GM21528 (cell line): ENCODE results near the gene IQCE.

ENCODE experiments used
- ATAC-seq: cut with Tn5 transposase; IDR thresholded peaks from one replicate; pipeline ENCODE4 v1.9.1; 2021; ENCODE audit warnings: mild to moderate bottlenecking, moderate library complexity; ENCODE audit not compliant: unreplicated experiment, low FRiP score

Gene IQCE

DNA sequence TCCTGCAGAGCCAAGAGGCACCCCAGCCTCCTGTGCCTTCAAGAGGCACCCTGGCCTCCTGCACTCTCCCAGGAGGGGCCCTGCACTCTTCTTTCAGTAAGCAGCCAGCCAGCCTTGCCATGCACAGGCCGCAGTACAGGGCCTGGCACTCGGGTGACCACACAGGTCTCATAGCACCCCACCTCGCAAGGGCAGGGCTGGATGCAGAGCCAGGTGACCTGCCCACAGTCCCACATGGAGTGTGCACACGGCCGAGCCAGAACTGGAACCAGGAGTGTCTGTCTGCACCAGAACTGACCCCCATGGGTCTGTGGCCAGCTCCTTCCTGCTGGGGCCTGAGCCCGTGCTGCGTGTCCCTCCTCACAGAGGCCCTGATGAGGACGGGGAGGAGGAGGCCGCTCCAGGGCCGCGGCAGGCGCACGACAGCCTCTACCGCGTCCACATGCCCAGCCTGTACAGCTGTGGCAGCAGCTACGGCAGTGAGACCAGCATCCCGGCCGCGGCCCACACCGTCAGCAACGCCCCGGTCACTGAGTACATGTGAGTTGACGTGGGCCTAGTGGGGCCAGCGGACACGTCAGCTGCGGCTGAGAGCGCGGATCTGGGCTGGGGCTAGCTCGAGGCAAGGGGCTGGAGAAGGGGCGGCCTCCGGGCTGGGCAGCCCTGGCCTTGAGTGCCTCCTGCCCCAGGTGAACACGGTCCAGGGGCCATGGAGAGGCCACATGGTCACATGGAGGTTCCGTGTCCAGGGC lies 99.3 kb downstream of the IQCE start:
- no peak for ATAC-seq

DNA sequence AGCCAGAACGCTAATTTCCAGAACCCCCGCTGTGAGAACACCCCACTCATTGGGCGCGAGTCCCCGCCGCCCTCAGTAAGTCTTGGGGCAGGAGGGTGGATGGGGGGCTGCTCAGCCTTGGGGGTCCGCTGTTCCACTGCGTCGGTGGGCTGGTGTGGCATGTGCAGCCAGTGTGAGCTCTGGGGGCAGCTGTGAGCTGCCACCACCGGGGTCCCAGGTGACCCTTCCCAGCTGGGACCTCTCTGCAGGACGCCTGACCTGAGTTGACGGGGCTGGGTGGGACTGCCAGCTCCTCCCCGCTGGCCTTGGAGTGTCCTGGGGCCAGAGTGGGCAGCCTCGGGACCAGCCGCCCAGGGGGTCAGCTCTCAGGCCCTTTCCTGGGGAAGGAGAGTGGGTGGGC lies 100.2 kb downstream of the IQCE start:
- no peak for ATAC-seq

DNA sequence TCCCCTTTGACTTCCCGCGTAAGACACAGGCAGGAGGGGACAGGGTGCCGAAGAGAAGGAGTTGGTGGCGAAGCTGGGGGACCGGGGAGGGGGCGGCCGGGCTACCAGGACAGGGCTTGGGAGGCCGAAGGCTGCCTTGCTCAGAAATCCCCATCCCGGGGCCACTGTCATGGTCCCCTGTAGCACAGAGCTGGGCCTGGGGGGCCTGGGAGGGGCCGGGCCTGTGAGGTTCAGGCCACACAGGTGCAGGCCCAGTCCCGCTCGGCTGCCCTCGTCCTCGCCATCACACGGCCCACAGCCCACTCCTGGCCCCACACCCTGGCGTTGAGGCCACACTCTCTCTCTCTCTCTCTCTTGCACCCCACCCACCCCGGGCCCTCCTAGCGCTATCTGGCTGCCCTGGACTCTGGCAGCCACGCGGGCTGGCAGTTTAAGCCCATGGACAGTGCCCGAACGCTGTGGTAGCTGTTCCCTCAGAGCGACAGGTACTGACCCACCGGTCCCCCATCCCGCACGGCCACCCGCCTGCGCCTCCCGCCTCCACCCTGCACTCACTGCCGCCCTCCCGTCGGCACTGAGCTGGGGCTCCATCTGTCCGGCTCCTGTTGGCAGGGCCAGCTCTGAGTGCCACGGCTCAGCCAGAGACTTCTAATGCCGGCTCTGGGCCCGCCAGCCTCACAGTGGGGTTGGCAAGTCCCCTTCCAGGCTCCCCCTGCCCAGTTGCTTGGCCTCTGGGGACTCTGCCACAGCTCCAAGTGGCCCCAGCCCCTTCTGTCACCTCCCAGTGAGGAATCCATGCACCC lies 101.0 kb downstream of the IQCE start:
- ATAC-seq = no peak

- ATAC-seq = no peak
These were observed 101.7 kb downstream of the IQCE start for GRCh38 chr7:2660359-2661095.

GRCh38 chr7:2661096-2661449 lies 102.3 kb downstream of the IQCE start:
- no peak for ATAC-seq

DNA sequence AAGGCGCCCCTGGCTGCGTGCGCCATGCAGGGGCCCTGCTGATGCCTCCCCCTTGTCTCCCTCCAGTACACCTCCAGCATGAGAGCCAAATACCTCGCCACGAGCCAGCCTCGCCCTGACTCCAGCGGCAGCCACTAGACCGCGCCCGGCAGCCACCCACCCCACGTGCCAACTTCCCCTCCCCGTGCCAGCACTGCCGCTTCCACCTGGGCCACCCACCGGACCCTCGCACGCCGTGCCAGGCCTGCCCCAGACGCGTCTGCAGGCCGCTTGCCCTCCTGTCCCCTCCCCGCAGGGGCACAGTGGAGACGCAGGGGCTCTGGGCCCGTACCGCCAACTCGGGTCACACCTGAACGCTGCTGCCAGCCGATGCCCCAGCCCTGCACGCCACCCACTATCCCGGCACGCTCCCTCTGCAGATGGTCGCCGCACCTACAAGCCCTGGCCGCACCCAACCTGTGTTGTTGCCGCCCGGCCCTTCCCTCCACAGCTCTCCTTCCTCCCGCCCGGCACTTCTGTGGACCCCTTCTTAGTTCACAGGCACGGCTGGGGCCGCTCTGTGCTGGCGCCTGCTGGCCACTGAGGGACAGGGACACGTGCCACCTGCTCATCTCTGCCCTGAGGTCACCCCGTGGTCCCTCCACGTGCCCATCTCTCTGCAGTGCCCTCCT lies 103.0 kb downstream of the IQCE start:
- no peak for ATAC-seq

GRCh38 chr7:2662273-2663120 lies 103.7 kb downstream of the IQCE start:
- no peak for ATAC-seq

DNA sequence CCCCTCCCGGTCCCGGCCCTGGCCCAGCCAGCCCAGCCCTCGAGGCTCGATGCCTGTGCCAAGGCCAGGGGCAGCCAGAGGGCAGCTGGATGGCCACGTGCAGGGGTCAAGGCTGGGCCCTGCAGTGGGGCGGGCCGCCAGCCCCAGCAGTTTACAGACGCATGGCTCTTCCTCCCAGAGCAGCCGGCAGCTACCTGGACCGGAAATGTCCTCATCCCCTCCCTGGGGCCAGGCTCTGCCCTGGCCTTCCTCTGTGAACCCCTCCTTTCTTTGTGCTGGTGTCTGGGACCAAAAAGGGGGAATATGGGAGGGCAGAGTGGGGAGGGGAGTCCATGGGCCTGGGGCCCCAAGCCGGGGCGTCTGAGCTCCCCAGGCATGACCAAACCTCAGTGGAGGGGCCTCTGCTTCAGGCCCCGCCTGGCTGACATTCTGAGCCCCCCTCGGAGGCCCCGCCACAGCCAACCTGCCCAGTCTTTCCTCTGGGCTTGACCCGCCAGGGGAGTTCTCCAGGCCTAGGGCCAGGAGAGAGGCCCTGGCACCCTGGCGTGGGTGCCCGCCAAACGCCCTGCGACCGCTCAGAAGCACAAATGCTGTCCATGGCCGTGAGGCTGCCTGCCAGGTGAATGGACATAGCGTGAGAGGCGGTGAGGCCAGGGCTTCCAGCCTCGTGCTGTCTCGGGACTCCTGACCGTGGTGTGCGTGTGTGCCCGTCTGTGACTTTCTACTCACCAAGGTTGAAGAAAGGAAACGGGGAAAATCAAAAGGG lies 104.5 kb downstream of the IQCE start:
- ATAC-seq = no peak

DNA sequence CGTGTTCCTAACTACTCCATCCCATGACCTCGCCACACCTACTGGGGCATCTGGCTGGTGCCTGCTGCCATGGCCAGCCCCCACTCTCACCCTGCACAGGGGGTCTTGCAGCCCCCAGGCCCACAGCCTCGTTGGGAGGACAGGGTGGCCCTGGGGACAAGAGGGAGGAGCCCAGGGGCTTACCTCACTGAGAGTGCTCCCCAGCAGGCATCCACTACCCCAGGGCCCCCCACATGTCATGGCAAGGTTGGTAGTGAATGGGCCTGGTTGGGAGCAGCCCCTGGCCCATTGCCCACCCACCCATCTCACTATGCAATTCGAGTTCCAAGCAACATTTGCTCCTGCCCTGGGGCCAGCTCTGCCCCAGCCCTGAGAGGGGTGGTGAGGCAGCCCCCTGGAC lies 105.2 kb downstream of the IQCE start:
- ATAC-seq = no peak
